Neural progenitor cell (in vitro differentiated cells): ENCODE data around the gene SMDT1. TPM values are rescaled to one million over a fixed set of nuclear protein-coding genes. Genes with fewer than 3 reads are reported as not detected.

ENCODE experiments used
- DNase-seq: peaks from one replicate; pipeline ENCODE4 v3.0.0-alpha.2; 2016; ENCODE audit warnings: low spot score
- H2AFZ ChIP-seq: fragments of 200-600 bp; sonication (generic); replicated peaks from 2 replicates; pipeline ENCODE4 v1.6.1; 2016; ENCODE audit warnings: antibody characterized with exemption
- H3F3A ChIP-seq: fragments of 200-600 bp; sonication (generic); 2 replicates; pipeline ENCODE4 v1.6.1; 2016; ENCODE audit warnings: antibody characterized with exemption, low read depth
- H3K27ac ChIP-seq: fragments of 200-600 bp; sonication (generic); 2 replicates; pipeline ENCODE4 v1.5.1; 2016; ENCODE audit warnings: mild to moderate bottlenecking
- H3K27me3 ChIP-seq: fragments of 200-600 bp; sonication (generic); 2 replicates; pipeline ENCODE4 v1.6.1; 2016; ENCODE audit warnings: mild to moderate bottlenecking, moderate library complexity
- H3K36me3 ChIP-seq: fragments of 200-600 bp; sonication (generic); 2 replicates; pipeline ENCODE4 v1.5.1; 2016
- H3K4me1 ChIP-seq: fragments of 200-600 bp; sonication (generic); 2 replicates; pipeline ENCODE4 v1.6.1; 2016; ENCODE audit warnings: mixed run types
- H3K4me2 ChIP-seq: fragments of 200-600 bp; sonication (generic); 2 replicates; pipeline ENCODE4 v1.6.1; 2016
- H3K4me3 ChIP-seq: fragments of 200-600 bp; sonication (generic); 2 replicates; pipeline ENCODE4 v1.5.1; 2016
- H3K79me2 ChIP-seq: fragments of 200-600 bp; sonication (generic); 2 replicates; pipeline ENCODE4 v1.6.1; 2016; ENCODE audit warnings: low read depth
- H3K9ac ChIP-seq: fragments of 200-600 bp; sonication (generic); 2 replicates; pipeline ENCODE4 v1.6.1; 2016
- H3K9me3 ChIP-seq: fragments of 200-600 bp; sonication (generic); 2 replicates; pipeline ENCODE4 v1.5.1; 2016; ENCODE audit warnings: low read depth
- H4K20me1 ChIP-seq: fragments of 200-600 bp; sonication (generic); 2 replicates; pipeline ENCODE4 v1.6.1; 2016; ENCODE audit warnings: low read depth
- H3K27ac Mint-ChIP-seq: 3 replicates; pipeline ENCODE4 v1.8.0; 2021; ENCODE audit warnings: mixed read lengths
- H3K27me3 Mint-ChIP-seq: 2 replicates; pipeline ENCODE4 v1.8.0; 2022; ENCODE audit warnings: low read depth, mild to moderate bottlenecking, inconsistent platforms, moderate library complexity, mixed read lengths; ENCODE audit not compliant: insufficient read depth
- H3K36me3 Mint-ChIP-seq: 3 replicates; pipeline ENCODE4 v1.8.0; 2021; ENCODE audit warnings: mixed read lengths
- H3K4me1 Mint-ChIP-seq: 3 replicates; pipeline ENCODE4 v1.8.0; 2021; ENCODE audit warnings: mixed read lengths
- H3K4me3 Mint-ChIP-seq: 3 replicates; pipeline ENCODE4 v1.8.0; 2021; ENCODE audit warnings: mild to moderate bottlenecking, moderate library complexity, mixed read lengths
- H3K9me3 Mint-ChIP-seq: 3 replicates; pipeline ENCODE4 v1.8.0; 2020; ENCODE audit warnings: mixed read lengths
- CTCF ChIP-seq: fragments of 200-600 bp; sonication (generic); IDR thresholded peaks from 2 replicates; pipeline ENCODE4 v1.5.1; 2017; ENCODE audit warnings: antibody characterized with exemption, mild to moderate bottlenecking
- EZH2 ChIP-seq: fragments of 200-600 bp; sonication (generic); IDR thresholded peaks from 2 replicates; pipeline ENCODE4 v1.6.1; 2017; ENCODE audit warnings: antibody characterized with exemption, mild to moderate bottlenecking, moderate library complexity
- EZH2phosphoT487 ChIP-seq: fragments of 200-600 bp; sonication (generic); IDR thresholded peaks from 2 replicates; pipeline ENCODE4 v1.6.1; 2017; ENCODE audit warnings: antibody characterized with exemption
- total RNA-seq: library from RNA; depleted of rRNA; stranded (reverse); fragments of >200 nt; gene quantifications from 2 replicates; pipeline ENCODE4 v1.2.3, GENCODE V29; 2015; ENCODE audit warnings: low replicate concordance

SMDT1 gene
- total RNA-seq, 1 donor from 2014 or later: 2.9 TPM

- Mint-ChIP-seq H3K9me3 (peaks cover 3% of the 10 kb centered on the region), H3K4me3 (no peak overlapping the region), H3K36me3 (no peaks in the 10 kb centered on the region), H3K4me1 (peaks cover 32% of the 10 kb centered on the region), H3K27me3 (peaks cover 10% of the 10 kb centered on the region), H3K27ac (no peak overlapping the region)
- no peak for DNase-seq
- Histone ChIP-seq H3F3A (peaks cover 19% of the 10 kb centered on the region), H3K79me2 (peaks cover 4% of the 10 kb centered on the region), H3K36me3 (no peaks in the 10 kb centered on the region), H3K4me2 (no peak overlapping the region), H3K9ac (no peak overlapping the region), H3K9me3 (no peaks in the 10 kb centered on the region), H3K27ac (no peak overlapping the region), H2AFZ (peak overlapping the region; percentile 71), H3K4me3 (no peak overlapping the region), H3K4me1 (peaks cover 9% of the 10 kb centered on the region), H4K20me1 (peaks cover 5% of the 10 kb centered on the region), H3K27me3 (peaks cover 14% of the 10 kb centered on the region)
- no peak for TF ChIP-seq EZH2phosphoT487
- no peak for TF ChIP-seq EZH2
These were observed 5.9 kb upstream of the SMDT1 start for GRCh38 chr22:42073621-42074041.

GRCh38 chr22:42074132-42074811, 5.2 kb upstream of the SMDT1 start, which contains the start of gene PHETA2:
Gene PHETA2 (plus strand): TSS chr22:42074248. CDS start chr22:42077294, 3,046 bp downstream.
- H3K9ac ChIP-seq: no peak within 1 kb of the TSS
- H3K79me2 ChIP-seq: peaks cover 4% of the 10 kb centered on the region
- Mint-ChIP-seq H3K36me3 (no peaks in the 10 kb centered on the region), H3K4me3 (peak within 1 kb of the TSS; percentile 46), H3K27me3 (peaks cover 12% of the 10 kb centered on the region), H3K9me3 (peaks cover 3% of the 10 kb centered on the region), H3K27ac (peak within 1 kb of the TSS; percentile 30), H3K4me1 (peaks cover 36% of the 10 kb centered on the region)
- DNase-seq: peak; percentile 32
- no peak for TF ChIP-seq EZH2phosphoT487
- TF ChIP-seq CTCF: peak; percentile 18
- no peak for TF ChIP-seq EZH2
- no peaks in the 10 kb centered on the region for H3K9me3 ChIP-seq
- H3K4me3 ChIP-seq: peak within 1 kb of the TSS; percentile 29
- H3F3A ChIP-seq: peaks cover 21% of the 10 kb centered on the region
- H3K4me1 ChIP-seq: peaks cover 9% of the 10 kb centered on the region
- peaks cover 5% of the 10 kb centered on the region for H4K20me1 ChIP-seq
- peak within 1 kb of the TSS; percentile 71 for H2AFZ ChIP-seq
- H3K27ac ChIP-seq: no peak within 1 kb of the TSS
- H3K4me2 ChIP-seq: peak within 1 kb of the TSS; percentile 57
- no peaks in the 10 kb centered on the region for H3K36me3 ChIP-seq
- H3K27me3 ChIP-seq: peaks cover 14% of the 10 kb centered on the region

- H3K27ac ChIP-seq: no peak overlapping the region
- H3F3A ChIP-seq: peaks cover 16% of the 10 kb centered on the region
- no peak overlapping the region for H3K4me2 ChIP-seq
- H3K9ac ChIP-seq: no peak overlapping the region
- DNase-seq: no peak
- no peaks in the 10 kb centered on the region for H4K20me1 ChIP-seq
- H3K4me3 ChIP-seq: no peak overlapping the region
- Mint-ChIP-seq H3K36me3 (no peaks in the 10 kb centered on the region), H3K9me3 (peaks cover 3% of the 10 kb centered on the region), H3K27ac (peak overlapping the region; percentile 30), H3K4me1 (peaks cover 36% of the 10 kb centered on the region), H3K27me3 (peaks cover 15% of the 10 kb centered on the region), H3K4me3 (peak overlapping the region; percentile 19)
- H3K9me3 ChIP-seq: no peaks in the 10 kb centered on the region
- H2AFZ ChIP-seq: no peak overlapping the region
- H3K36me3 ChIP-seq: no peaks in the 10 kb centered on the region
- peaks cover under 1% of the 10 kb centered on the region for H3K79me2 ChIP-seq
- no peak for TF ChIP-seq EZH2
- TF ChIP-seq CTCF: no peak
- no peak for TF ChIP-seq EZH2phosphoT487
- H3K27me3 ChIP-seq: peaks cover 14% of the 10 kb centered on the region
- H3K4me1 ChIP-seq: peaks cover 4% of the 10 kb centered on the region
These were observed 4.4 kb upstream of the SMDT1 start for GRCh38 chr22:42074846-42075676.
